ENCODE measurements around the gene GPR137. TPM values are rescaled to one million over a fixed set of nuclear protein-coding genes. Genes with fewer than 3 reads are reported as not detected.
A peak's percentile ranks its signal among the peaks of the same experiment; 100 is the strongest.

GPR137 gene
- polyA plus RNA-seq, 3 donors = 7.8 to 21.0 (median 9.3) TPM

GRCh38 chr11:64321026-64321425 is 35.4 kb downstream of the GPR137 start:
- H3K27me3 ChIP-seq (ENCODE audit: control insufficient read depth in 2 of 2, insufficient read depth in 2 of 2, low read length in 2 of 2) = no peaks in the 10 kb centered on the region
- no peaks in the 10 kb centered on the region for H3K9me3 Mint-ChIP-seq
- peaks cover 0 to 1% (median 0%) of the 10 kb centered on the region in 3 donors for H3K27me3 Mint-ChIP-seq (ENCODE audit: low read depth in 3 of 3)
- no peaks in the 10 kb centered on the region for H3K9me3 ChIP-seq (replicated peaks in 1 of 2; ENCODE audit: control insufficient read depth in 1 of 2, insufficient read depth in 1 of 2, low read length in 2 of 2)
- no peak overlapping the region for H3K9ac ChIP-seq (ENCODE audit: insufficient read depth, low read length, poor library complexity, severe bottlenecking)
- intact Hi-C loops (cut with micrococcal nuclease) = no loop called here
- H3K4me1 Mint-ChIP-seq = peaks cover 26% of the 10 kb centered on the region
- peaks cover 4% of the 10 kb centered on the region for H3K79me2 ChIP-seq (ENCODE audit: insufficient read depth, low read length)
- H4K20me1 ChIP-seq (ENCODE audit: insufficient read depth, low read length) = peaks cover 5% of the 10 kb centered on the region
- peaks cover 21 to 33% of the 10 kb centered on the region in 2 donors for H3K36me3 ChIP-seq (replicated peaks in 1 of 2; ENCODE audit: control insufficient read depth in 1 of 2, insufficient read depth in 2 of 2, low read length in 2 of 2)
- H3K4me3 ChIP-seq (replicated peaks in 1 of 3; ENCODE audit: low read depth in 2 of 3, low read length in 3 of 3) = no peak overlapping the region
- WGBS (ENCODE audit: insufficient coverage) = 82% methylated on average over 2 of the region's 5 CpGs
- H3K4me3 Mint-ChIP-seq = no peak overlapping the region
- H3K4me1 ChIP-seq (ENCODE audit: control insufficient read depth in 1 of 2, insufficient read depth in 2 of 2, low read length in 2 of 2) = peaks cover 27 to 35% of the 10 kb centered on the region in 2 donors
- H3K36me3 Mint-ChIP-seq = peaks cover 24 to 40% of the 10 kb centered on the region in 2 donors
- H3K27ac ChIP-seq (ENCODE audit: low read depth in 1 of 2, low read length in 2 of 2) = no peak overlapping the region
- DNase-seq = no peak
- no peak overlapping the region for H3K4me2 ChIP-seq (replicated peaks; ENCODE audit: extremely low read depth, low read length, poor library complexity, severe bottlenecking)
- H3K27ac Mint-ChIP-seq = peak overlapping the region in 2 of 7 donors; percentile 47 to 79
- H2AFZ ChIP-seq (ENCODE audit: insufficient read depth, low read depth, low read length, poor library complexity, severe bottlenecking) = no peak overlapping the region
- no peak for TF ChIP-seq CTCF (IDR thresholded peaks at IDR 0.05)

GRCh38 chr11:64321533-64321932 is 35.9 kb downstream of the GPR137 start:
- intact Hi-C loops (cut with micrococcal nuclease) = no loop called here
- peaks cover 4% of the 10 kb centered on the region for H3K79me2 ChIP-seq (ENCODE audit: insufficient read depth, low read length)
- no peak overlapping the region for H3K4me3 Mint-ChIP-seq
- H3K36me3 ChIP-seq (replicated peaks in 1 of 2; ENCODE audit: control insufficient read depth in 1 of 2, insufficient read depth in 2 of 2, low read length in 2 of 2) = peaks cover 19 to 30% of the 10 kb centered on the region in 2 donors
- H3K27me3 Mint-ChIP-seq (ENCODE audit: low read depth in 3 of 3) = peaks cover 0 to 3% (median 0%) of the 10 kb centered on the region in 3 donors
- no peak for DNase-seq
- no peak overlapping the region for H3K4me3 ChIP-seq (replicated peaks in 1 of 3; ENCODE audit: low read depth in 2 of 3, low read length in 3 of 3)
- no peaks in the 10 kb centered on the region for H4K20me1 ChIP-seq (ENCODE audit: insufficient read depth, low read length)
- H3K27me3 ChIP-seq (ENCODE audit: control insufficient read depth in 2 of 2, insufficient read depth in 2 of 2, low read length in 2 of 2) = no peaks in the 10 kb centered on the region
- peaks cover 24 to 37% of the 10 kb centered on the region in 2 donors for H3K36me3 Mint-ChIP-seq
- WGBS (ENCODE audit: insufficient coverage) = 100% methylated on average over 4 of the region's 5 CpGs
- H3K9ac ChIP-seq (ENCODE audit: insufficient read depth, low read length, poor library complexity, severe bottlenecking) = no peak overlapping the region
- no peak overlapping the region for H3K4me2 ChIP-seq (replicated peaks; ENCODE audit: extremely low read depth, low read length, poor library complexity, severe bottlenecking)
- no peak overlapping the region for H2AFZ ChIP-seq (ENCODE audit: insufficient read depth, low read depth, low read length, poor library complexity, severe bottlenecking)
- H3K4me1 Mint-ChIP-seq = peaks cover 21% of the 10 kb centered on the region
- no peaks in the 10 kb centered on the region for H3K9me3 ChIP-seq (replicated peaks in 1 of 2; ENCODE audit: control insufficient read depth in 1 of 2, insufficient read depth in 1 of 2, low read length in 2 of 2)
- peaks cover 22 to 30% of the 10 kb centered on the region in 2 donors for H3K4me1 ChIP-seq (ENCODE audit: control insufficient read depth in 1 of 2, insufficient read depth in 2 of 2, low read length in 2 of 2)
- no peak overlapping the region for H3K27ac ChIP-seq (ENCODE audit: low read depth in 1 of 2, low read length in 2 of 2)
- H3K27ac Mint-ChIP-seq = no peak overlapping the region
- no peak for TF ChIP-seq CTCF (IDR thresholded peaks at IDR 0.05)
- H3K9me3 Mint-ChIP-seq = no peaks in the 10 kb centered on the region
